Activated CD8-positive, alpha-beta memory T cell treated with anti-CD3 and anti-CD28 coated beads, Interleukin-2, amount 50 U/mL, for 48 hours (primary cell): ENCODE data around the gene RFX2.
"Not testable (repeated sequence)": the region's sequence is repeated elsewhere in the genome, so short reads cannot be mapped to it uniquely, and the experiment has no call there.

Experiments used
- DNase-seq: peaks from one replicate; pipeline ENCODE4 v3.0.0-alpha.2; 2020

RFX2 gene

DNA sequence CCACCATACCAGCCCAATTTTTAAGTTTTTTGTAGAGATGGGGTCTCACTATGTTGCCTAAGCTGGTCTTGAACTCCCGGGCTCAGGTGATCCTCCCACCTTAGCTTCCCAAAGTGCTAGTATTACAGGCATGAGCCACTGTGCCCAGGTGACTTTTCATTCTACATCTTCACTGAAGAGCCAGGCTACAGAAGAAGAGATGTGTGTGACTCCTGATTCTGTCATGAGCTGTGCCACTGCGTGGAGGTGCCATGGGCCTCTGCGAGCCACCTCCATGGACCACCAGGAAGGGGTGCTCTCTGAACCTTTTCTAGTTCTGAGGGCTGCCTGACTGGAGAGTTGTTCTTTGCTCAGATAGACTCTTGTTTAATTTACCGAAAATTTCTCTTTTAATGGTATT lies 75.8 kb downstream of the RFX2 start:
- DNase-seq, result peak; percentile 12

DNA sequence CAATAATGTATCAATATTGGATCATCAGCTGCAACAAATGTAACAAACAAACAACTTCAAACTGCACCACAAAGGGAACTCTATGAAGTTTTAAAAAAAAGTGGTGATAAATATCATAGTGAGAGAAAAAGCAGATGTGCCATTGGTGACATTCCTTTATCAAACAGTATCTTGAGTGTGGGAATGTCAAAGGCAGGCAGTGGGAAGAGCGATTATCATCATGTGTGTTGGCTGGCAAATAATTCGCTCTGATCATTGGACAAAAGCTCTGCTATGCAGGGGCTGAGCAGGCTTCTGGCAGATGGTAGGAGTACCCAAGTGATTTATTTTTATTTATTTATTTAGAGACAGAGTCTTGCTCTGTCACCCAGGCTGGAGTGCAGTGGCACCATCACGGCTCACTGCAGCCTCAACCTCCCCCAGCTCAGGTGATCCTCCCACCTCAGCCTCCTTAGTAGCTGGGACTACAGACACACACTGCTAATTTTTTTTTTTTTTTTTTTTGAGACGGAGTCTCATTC lies 76.5 kb downstream of the RFX2 start:
- peak; percentile 18 for DNase-seq

GRCh38 chr19:6032827-6033226 lies 77.5 kb downstream of the RFX2 start:
- peak; percentile 13 for DNase-seq

DNA sequence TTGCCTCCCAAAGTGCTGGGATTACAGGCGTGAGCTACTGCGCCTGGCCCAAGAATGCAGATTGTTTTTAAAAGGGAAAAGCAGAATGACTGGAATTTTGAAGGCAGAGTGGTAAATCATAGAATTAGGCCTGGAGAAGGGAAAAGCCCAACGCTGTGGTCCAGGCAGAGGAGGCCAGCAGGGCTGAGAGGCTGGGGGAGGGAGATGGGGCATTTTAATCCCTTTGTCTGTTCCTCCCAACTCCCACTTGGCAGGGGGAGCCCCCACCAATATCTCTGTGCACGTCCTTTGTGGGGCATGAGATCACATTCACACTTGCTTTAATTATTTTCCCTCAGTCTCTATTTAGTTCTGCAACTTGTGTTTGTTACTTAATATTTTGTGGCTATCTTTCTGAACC lies 77.9 kb downstream of the RFX2 start:
- peak; percentile 6 for DNase-seq

DNA sequence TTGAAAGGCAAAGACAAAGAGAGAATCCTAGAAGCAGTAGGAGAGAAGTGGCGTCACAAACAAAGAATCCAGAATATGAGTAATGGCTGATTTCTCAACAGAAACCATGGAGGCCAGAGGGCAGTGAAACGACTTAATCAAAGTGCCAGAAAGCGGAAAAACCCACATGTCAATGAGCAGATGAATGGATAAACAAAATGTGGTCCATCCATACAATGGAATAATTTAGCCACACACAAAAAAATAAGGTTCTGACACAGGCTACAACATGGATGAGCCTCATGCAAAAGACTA lies 80.1 kb downstream of the RFX2 start:
- no peak for DNase-seq

GRCh38 chr19:6026390-6027227 lies 83.7 kb downstream of the RFX2 start:
- no peak for DNase-seq

DNA sequence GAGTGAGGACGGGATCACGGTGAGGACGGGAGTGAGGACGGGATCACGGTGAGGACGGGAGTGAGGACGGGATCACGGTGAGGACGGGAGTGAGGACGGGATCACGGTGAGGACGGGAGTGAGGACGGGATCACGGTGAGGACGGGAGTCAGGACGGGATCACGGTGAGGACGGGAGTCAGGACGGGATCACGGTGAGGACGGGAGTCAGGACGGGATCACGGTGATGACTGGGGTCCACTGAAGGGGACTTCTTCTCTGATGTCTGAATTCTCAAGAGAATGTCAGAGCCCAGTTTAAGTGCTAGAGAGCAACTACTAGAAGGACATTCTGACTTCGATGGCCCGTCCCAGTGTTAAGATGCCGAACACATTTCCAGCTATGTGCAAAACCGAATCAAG lies 85.5 kb downstream of the RFX2 start:
- DNase-seq, result not testable (repeated sequence)

- no peak for DNase-seq
These were observed 86.4 kb downstream of the RFX2 start for GRCh38 chr19:6023936-6024335.

DNA sequence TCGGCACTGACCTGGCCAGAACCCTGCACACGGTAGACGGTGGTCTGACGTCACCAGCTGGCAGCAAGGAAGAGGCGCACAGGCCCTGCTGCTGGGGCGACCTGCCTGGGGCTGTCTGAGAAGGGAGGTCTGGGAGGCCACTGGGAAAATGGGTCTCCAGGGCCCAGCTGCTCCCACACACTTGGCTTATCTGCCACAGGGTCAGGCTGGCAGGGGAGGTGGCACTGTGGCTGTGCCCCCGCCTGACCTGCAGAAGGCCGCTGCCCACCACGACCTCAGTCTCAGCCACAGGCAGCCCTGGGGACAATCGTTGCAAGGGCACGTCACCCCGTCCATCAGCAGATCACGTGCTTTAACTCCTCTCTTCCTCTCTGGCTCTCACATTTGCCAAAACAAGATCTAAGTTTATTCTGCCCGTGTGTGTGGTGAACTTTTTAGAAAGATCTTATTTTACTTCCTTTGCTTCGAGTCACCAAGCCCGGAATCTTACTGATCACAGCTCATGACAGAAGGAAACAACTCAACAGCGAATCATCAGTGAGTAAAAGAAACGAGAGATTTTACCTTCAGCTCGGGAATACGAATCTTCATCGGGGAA lies 87.1 kb downstream of the RFX2 start:
- DNase-seq, result no peak

DNA sequence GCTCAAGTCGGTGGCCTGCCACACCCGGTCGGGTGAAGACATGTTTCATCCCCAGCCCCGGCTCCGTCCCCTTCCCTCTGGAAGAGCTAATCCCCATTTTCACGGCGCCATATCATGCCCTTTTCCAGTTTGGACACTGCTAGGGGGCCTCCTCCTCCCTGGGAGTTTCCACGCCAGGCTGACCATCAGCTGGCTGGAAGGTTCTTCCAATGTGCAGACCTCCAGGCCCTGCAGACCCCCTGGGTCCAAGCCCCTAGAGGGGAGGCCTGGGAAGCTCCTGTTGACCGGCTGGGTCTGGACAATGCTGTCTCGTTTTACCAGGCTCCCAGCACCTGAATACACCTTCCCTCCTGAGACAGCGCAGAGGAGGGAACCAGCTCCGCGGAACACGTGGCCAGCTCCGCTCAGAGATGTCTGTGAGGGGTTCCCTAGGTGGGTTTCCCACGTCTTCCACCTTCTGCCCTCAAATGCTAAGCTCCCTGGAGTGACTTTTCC lies 87.7 kb downstream of the RFX2 start:
- DNase-seq, result no peak

- peak; percentile 88 for DNase-seq
These were observed 88.3 kb downstream of the RFX2 start for GRCh38 chr19:6021878-6022569.

DNA sequence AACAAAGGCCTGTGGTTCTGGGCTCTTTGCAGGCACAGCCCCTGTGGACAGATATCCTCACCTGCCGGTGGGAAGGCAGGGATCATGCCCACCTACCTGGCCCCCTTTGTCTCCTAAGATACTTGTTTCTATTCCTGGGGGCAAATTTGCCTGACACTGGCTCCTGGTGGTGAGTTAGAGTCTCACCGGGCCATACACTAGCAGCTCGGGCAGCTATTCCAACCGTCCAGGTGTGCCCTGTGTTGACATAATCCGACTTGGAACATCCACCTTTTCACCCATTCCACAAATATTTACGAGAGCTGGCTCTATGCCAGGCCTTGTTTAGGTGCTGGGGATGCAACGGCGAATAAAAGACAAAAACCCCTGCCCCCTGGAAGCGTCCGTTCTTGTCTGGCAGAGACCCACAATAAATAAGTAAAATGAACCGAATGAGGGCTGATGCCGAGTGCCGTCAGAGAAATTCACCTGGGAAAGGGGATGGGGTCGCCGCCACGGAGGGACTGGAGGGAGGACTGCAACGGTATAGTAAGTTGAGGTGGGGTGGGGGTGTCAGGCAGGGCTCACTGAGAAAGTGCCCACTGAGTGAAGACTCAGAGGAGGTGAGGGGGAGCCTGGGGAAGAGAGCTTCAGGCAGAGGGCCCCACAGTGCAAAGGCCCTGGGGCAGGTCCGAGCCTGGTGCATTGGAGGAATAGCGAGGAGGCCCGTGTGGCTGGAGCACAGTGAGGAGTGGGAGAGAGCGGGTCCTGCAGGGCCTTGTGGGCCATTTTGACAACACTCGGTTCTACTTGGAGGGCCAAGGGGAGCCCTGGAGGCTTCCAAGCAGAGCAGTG lies 89.1 kb downstream of the RFX2 start:
- DNase-seq, result no peak

DNA sequence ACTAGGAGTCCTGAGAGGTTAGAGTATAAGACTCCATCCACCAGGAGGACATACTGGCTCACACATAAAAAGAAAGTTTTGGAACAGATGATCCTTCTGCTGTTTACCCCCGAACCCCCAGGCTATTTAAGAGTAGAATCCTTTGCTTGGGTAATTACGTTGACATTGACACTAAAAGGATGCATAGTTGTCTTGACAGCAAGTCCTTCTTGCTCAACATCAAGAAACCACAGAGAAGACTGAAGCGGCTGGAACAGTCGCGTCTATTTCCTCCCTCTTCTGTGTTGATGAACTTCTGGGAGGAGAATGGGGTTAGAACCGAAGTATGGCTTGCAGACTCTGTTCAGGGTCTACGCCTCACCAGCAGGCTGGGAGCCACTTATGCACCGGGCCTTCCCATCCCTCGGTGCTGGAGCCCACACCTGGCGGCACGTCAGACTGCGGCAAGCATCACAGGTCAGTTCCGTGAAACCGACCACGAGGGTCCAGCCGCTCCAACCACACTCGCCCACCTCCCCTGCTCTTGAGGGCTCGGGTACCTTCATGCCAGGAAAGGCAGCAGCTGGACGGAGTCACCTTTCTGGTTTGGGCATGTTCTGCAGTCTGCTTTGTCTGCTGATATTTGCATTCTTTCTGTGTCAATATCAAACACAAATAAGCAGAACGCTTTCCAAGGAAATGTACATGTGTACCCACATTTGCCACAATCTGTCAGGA lies 90.0 kb downstream of the RFX2 start:
- no peak for DNase-seq

DNA sequence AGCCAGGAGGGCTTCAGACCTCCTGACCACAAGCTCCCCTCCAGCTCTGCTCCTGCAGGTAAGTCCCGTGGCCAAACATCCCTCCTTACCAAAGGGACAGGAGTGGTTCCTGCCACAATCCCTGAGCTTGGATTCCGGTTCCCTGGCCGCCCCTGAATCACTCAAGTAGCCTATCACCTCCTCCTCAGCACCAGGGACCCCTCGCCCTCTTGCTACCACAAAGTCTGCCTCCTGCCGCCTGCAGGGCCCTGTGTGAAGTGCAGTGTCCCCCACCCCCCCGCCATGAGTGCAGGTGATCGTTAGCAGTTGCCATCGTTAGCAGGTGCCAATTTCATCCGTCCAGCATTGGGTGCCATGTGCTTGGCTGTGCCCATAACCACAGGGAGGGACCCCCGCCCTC lies 91.5 kb downstream of the RFX2 start:
- DNase-seq, result no peak

DNA sequence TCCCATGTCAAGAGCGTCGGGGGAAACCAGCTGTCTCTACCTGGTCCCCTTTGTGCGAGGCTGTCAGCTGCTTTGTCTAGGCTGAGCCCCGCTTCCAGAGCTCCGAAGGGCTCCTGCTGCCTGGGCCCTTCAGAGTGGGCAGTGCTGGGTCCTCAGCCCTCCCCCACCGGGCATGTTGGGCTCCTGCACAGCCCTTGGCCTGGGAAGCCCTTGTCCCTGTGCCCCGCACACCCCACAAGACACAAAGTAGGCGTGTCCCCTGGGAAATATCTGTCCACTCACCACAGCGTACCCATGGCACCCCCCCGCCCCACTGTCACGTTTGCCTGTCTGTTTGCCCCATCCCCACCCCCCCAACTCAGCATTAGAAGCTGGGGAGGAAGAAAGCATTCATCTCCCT lies 92.7 kb downstream of the RFX2 start:
- no peak for DNase-seq

- DNase-seq, result no peak
These were observed 94.3 kb downstream of the RFX2 start for GRCh38 chr19:6015841-6016545.

DNA sequence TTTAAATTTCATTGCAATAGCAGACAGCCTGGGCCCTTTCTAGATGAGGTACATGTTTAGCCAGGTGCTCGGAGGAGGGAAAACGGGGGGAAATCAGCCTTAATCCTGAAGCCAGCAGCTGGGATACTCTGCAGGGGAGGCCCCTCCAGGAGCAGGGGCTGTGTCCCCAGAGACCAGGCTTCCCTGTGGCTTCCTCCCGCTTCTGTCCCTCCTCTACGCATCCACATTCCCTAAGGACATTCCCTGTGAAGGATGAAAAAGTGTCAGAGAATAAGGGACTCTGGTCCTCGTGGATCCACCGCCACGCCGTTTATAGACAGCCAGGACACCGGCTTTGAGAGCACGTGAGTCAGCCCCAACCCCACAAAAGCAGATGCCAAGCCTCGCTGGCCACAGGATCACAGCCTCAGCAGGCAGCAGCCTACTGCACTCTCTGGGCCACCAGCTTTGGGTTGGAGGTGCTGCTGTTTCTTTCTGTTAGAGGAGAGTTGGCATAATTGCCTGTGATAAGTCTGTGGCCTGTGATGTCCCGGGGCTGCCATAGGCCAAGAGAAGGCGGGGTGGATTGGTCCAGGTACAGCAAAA lies 95.7 kb downstream of the RFX2 start:
- DNase-seq, result no peak

DNA sequence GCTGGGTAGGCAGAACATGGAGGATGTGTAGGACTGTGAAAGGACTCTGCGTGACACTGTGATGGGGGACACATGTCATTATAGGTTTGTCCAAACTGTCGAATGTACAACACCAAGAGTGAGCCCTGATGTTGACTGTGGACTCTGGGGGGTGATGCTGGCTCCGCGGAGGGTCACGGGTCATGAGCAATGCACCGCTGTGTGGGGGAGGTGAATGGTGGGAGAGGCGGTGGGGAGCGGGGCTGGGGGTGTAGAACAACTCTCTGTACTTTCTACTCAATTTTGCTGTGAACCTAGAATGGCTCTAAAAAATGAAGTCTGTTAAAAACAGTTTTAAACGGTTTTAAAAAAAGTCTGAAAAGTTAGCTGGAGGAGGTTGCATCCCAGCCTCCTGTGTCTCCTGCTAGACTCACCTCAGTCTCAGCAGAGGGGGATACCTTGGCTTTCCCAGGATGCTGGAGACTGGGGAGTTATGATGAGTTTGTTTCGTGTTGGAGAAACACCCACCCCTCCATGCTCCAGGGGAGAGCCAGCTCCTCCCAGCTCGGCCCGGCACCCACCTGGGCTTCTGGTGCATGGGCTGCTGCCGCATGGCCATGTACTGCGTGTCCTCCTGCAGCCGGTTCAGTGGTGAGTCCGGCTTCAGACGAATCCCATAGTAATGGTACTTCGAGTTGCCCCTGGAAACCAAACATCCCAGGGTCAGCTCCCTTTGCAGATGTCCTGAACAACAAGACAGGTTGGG lies 97.7 kb downstream of the RFX2 start:
- no peak for DNase-seq

DNA sequence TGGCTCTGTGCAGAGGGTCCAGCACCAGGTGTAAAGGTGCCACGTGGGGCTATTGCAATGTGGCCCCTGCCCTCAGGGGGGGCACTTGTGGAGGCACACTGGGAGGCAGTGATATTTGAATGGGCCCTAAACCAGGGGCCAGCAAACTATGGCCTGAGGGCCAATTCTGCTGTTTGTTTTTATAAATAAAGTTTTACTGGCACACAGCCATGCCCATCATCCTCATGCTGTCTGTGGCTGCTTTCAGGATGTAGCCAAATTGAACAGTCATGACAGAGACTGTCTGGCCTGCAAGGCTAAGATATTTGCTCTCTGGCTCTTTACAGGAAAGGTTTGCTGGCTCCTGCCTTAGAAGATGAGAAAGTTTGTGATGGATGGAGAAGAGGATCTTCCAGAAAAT lies 98.5 kb downstream of the RFX2 start:
- no peak for DNase-seq

DNA sequence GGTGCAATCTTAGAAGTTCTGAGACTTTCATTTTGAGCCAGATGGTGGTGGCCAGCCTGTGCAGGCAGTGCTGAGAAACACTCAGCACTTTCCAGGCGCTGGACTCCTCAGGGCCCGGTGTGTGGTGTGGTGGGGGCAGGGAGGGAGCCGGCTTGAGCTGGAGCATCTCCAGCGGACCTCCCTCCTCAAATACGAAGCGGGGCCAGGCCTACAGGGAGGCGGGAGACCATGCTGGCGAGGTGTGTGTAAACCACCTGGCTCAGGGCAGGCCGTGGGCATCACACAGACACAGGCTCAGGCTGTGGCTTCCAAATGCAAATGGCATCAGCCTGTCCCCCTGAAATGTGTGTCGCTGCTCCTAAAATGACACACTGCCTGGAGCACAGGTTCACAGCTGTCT lies 99.1 kb downstream of the RFX2 start:
- no peak for DNase-seq
